Peyer's patch (tissue), 4 donors: Measurements from ENCODE around the gene ENDOD1.

ENCODE experiments used
- POLR2A ChIP-seq, 2 donors: fragments of 450-650 bp; IDR thresholded peaks; one replicate each; pipeline ENCODE4 v1.5.1; 2017; ENCODE audit warnings: antibody characterized with exemption in 2 of 2, mild to moderate bottlenecking in 2 of 2, moderate library complexity in 2 of 2
- TF ChIP-seq, protein P1 (sequence below), 6 experiments: fragments of 450-650 bp in 4 of 6; fragments of 200-600 bp in 2 of 6; sonication (generic) in 1 of 6; IDR thresholded peaks; one replicate each; pipeline ENCODE4 v1.5.1; 2017 to 2019; ENCODE audit warnings: antibody characterized with exemption in 6 of 6, mild to moderate bottlenecking in 3 of 6, moderate library complexity in 1 of 6

DNA sequence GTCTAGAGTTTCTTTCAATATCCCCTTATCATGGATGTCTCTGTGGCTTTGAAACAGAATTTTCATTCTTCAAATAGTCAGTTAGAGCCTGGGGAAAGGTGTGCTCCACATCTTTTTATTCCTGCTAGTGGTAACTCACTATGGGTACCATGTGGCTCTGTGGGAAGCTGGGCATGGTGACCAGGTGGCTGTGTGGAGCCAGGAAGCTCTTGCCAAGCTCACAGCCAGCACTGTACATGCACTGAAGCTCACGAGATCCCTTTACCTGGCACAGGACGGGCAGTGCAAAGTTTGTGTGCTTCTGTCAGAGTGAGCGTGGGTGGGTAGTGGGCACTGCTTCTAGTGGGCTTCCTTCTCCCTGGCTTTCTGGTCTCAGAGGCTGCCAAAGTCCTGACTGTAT lies 46.7 kb upstream of the ENDOD1 start:
- TF ChIP-seq, protein P1, sequence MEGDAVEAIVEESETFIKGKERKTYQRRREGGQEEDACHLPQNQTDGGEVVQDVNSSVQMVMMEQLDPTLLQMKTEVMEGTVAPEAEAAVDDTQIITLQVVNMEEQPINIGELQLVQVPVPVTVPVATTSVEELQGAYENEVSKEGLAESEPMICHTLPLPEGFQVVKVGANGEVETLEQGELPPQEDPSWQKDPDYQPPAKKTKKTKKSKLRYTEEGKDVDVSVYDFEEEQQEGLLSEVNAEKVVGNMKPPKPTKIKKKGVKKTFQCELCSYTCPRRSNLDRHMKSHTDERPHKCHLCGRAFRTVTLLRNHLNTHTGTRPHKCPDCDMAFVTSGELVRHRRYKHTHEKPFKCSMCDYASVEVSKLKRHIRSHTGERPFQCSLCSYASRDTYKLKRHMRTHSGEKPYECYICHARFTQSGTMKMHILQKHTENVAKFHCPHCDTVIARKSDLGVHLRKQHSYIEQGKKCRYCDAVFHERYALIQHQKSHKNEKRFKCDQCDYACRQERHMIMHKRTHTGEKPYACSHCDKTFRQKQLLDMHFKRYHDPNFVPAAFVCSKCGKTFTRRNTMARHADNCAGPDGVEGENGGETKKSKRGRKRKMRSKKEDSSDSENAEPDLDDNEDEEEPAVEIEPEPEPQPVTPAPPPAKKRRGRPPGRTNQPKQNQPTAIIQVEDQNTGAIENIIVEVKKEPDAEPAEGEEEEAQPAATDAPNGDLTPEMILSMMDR (IDR thresholded peaks at IDR 0.05) = no peak
- no peak for TF ChIP-seq POLR2A (IDR thresholded peaks at IDR 0.05)
